Motor neuron (in vitro differentiated cells): ENCODE data around the gene SOX3. TPM values are rescaled to one million over a fixed set of nuclear protein-coding genes. Genes with fewer than 3 reads are reported as not detected.

Source experiments
- ATAC-seq, 8 experiments: fragments of 200-7000 bp; cut with Tn5 transposase; replicated peaks in 6 of 8; 2 replicates each; pipeline ENCODE4 v1.8.0; 2021; ENCODE audit warnings: mild to moderate bottlenecking in 8 of 8, moderate library complexity in 8 of 8
- H3K27ac ChIP-seq, 2 donors: fragments of 250-450 bp; sonication (Bioruptor Pico); 2 replicates each; pipeline ENCODE4 v1.9.0; 2021; ENCODE audit warnings: antibody characterized with exemption in 2 of 2, mild to moderate bottlenecking in 2 of 2, moderate library complexity in 1 of 2
- H3K4me1 ChIP-seq, 2 donors: fragments of 250-450 bp; sonication (Bioruptor Pico); replicated peaks in 1 of 2; 2 replicates each; pipeline ENCODE4 v1.6.1; 2021; ENCODE audit warnings: antibody characterized with exemption in 2 of 2, mild to moderate bottlenecking in 2 of 2, moderate library complexity in 1 of 2
- H3K4me3 ChIP-seq, 5 donors: fragments of 250-450 bp; sonication (Bioruptor Pico); 2 replicates each; pipeline ENCODE4 v1.9.0; 2021; ENCODE audit warnings: antibody characterized with exemption in 5 of 5, mild to moderate bottlenecking in 5 of 5, moderate library complexity in 4 of 5
- WGBS, 10 experiments: fragments of 450-650 bp; shearing (Covaris generic); methylation state at CpG; one replicate each; pipeline ENCODE4 v1.0.0; 2022; 5-methylcytosine and 5-hydroxymethylcytosine counted together
- in situ Hi-C, 9 experiments: fragments of 400-800 bp; cut with MboI; loops; one replicate each; pipeline ENCODE4 v1.15.0; 2021; ENCODE audit warnings: low sequenced_read_pairs in 9 of 9, low pct_unique_long_range_greater_than_20kb in 2 of 9; ENCODE audit not compliant: unreplicated experiment in 9 of 9
- total RNA-seq, 8 experiments: library from RNA; unstranded; fragments of 300-600 nt; gene quantifications; 2 replicates each; pipeline versions ENCODE4 v1.2.3 to v1.2.4, GENCODE V29; 2022

Gene SOX3
- total RNA-seq, 8 experiments from 2014 or later, result 0.24 to 103 (median 15.0) TPM; not detected in 2

DNA sequence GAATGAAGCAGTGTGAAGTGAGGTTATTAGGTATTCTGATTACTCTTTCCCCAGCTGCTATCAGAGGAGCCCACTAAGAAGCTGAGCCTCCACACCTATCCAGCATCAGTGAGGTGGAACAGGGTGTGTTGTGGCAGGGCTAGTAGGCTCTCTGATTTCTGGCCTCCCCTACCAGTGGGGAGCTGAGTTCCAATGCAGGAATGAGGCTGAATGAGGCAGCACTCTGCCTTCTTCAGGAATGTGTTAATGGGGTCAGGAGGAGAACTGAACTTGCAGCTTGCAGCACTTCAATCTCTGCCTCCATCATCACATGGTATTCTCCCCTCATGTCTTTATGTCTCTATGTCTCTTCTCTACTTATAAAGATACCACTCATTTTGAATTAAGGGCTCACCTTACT is 26.9 kb downstream of the SOX3 start:
- Histone ChIP-seq H3K4me1 (no peaks in the 10 kb centered on the region), H3K4me3 (no peak overlapping the region), H3K27ac (no peak overlapping the region)
- ATAC-seq, result peak in 1 of 8 experiments; percentile 59
- in situ Hi-C loops, result no loop called here

- Histone ChIP-seq H3K27ac (no peak overlapping the region), H3K4me3 (no peak overlapping the region), H3K4me1 (no peaks in the 10 kb centered on the region)
- in situ Hi-C loops, result no loop called here
- no peak for ATAC-seq
Observed at GRCh38 chrX:140475025-140475424, 29.8 kb downstream of the SOX3 start.

DNA sequence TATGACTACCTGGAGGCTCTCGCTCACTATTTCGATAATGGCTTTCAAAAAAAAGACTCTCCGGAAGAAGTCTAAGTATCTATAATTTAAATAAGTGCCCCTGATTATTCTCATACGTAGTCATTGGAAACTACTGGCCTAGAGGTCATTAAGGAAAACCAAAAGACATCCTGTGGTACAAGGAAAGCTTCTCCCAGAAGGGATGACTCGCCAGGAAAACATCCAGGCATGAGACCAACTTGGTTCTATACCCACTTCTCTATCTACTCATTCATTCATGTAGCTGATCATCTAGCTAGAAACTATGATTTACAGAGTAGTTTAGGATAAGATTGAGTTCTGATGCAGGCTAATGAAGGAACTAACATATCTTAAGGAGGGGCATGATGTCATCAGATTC is 37.7 kb downstream of the SOX3 start:
- no peak overlapping the region for H3K4me3 ChIP-seq
- ATAC-seq, result no peak
- in situ Hi-C loops, result no loop called here
- no peak overlapping the region for H3K27ac ChIP-seq
- H3K4me1 ChIP-seq, result no peaks in the 10 kb centered on the region
- WGBS, 10 experiments, result 13 to 86% (median 57%) methylated on average over 4 to 5 of the region's 5 CpGs; no CpG with 5 or more reads in 7 of the 10 experiments

Other genes with a start within 250 kb of the SOX3 start
- 1,000 to 10,000 TPM in 2 of 8 experiments, 100 to 1,000 TPM in 3, 10 to 100 TPM in 1, 1 to 10 TPM in 2; 1.5 to 1,384 (median 502) TPM for gene LINC00632, start 204.7 kb upstream of the SOX3 start, total RNA-seq